ENCODE results near the gene KDM6B.

Gene KDM6B

DNA sequence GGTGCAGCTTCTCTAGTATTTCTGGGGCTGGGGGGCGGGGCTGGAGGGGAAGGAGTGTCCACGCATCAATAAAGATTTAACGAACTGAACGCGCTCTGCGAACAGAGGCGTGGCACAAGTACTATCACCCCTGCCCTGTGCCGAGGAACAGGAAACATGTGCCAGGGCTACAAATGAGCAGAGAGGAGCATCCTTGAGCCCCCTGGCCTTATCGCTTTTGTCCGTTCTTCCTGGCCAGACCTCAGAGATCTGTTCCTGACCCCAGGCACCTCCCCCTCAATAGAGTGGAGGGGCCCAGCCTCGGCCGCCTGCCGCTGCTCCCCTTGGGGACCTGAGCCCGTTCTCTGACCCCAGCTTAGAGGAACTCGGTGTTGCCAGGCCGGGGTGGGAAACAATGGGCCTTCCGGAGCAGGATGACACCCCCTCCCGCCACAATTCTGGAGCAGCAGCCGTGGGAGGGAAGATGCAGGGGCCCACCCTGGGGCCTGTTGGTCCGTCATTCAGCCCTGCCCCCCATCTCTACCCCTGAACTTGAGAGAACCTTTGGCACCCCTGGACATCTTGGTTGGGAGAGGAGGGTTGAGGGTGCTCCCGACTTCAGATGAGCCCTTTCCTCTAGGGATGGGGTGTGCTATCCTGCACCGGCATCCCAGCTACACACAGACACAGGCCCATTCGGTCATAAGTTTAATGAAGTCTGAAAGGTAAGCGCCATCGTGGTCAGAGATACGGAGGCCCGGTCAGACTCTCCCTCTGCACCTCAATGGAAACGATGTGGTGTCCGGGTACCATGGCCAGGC lies 22.2 kb downstream of the KDM6B start:
- H3K4me1 ChIP-seq (ENCODE audit: control extremely low read depth in 1 of 4, control insufficient read depth in 4 of 4, insufficient read depth in 4 of 4, low read length in 3 of 4) = peaks cover 5 to 50% (median 42%) of the 10 kb centered on the region in 4 experiments
- H3K36me3 ChIP-seq (ENCODE audit: control insufficient read depth in 4 of 4, insufficient read depth in 4 of 4, low read length in 3 of 4) = peaks cover 3 to 47% (median 24%) of the 10 kb centered on the region in 4 experiments

DNA sequence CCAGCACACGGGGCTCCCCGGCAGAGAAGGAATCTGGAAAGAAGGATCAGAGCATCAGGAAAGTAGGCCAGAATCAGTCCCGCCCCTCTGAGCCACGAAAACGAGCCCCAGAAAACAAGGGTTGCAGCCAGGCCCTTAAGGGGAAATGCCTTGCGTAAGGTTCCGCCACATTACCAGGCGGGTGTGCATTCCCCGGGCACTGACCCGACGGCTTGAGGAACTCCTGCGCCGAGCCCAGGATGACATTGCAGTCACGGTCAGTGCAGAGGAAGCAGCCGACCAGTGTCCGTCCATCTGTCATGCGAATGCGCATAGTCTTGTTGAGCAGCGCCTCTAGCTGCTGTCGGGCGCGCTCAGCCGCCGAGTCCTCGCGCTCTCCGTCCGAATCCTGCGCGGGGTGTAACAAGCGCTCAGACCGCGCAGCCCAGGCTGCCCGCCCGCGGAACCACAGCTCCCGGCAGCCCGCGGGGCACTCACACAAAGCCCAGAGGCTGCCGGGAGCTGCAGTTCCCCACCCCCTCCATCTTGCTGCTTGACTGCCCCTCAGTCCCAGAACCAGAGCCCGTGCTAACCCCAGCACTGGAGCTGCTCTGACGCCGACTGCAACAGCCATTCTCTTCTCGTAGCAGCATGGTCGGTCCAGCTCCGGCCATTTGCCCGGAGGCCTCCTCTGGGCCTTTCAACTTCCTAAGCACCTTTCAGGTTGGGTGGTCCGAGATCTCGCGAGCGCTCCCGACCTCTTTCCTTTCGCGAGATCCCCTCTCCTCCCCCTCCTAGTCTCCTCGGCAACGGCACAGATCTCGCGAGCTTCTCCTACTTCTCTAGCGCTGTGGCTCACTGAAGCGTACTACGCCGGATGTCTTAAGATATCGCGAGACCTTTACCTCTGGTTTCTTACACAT lies 23.0 kb downstream of the KDM6B start, which contains the start of gene NAA38:
Gene NAA38, minus strand, starts transcription at position 749 of the 902 bp plus-strand sequence. Its CDS starts 96 bp downstream, at position 653.
- Histone ChIP-seq H3K36me3 (ENCODE audit: control insufficient read depth in 4 of 4, insufficient read depth in 4 of 4, low read length in 3 of 4) (peaks cover 7 to 48% (median 25%) of the 10 kb centered on the region in 4 experiments), H3K27me3 (replicated peaks in 2 of 5; ENCODE audit: control insufficient read depth in 4 of 5, insufficient read depth in 5 of 5, low read length in 4 of 5) (no peaks in the 10 kb centered on the region), H3K4me1 (ENCODE audit: control extremely low read depth in 1 of 4, control insufficient read depth in 4 of 4, insufficient read depth in 4 of 4, low read length in 3 of 4) (peaks cover 5 to 43% (median 38%) of the 10 kb centered on the region in 4 experiments), H3K4me3 (ENCODE audit: control insufficient read depth in 1 of 7, extremely low read depth in 1 of 7, insufficient read depth in 4 of 7, low read depth in 2 of 7, low read length in 6 of 7) (peak within 1 kb of the TSS; percentile 56 to 93 (median 86)), H3K27ac (ENCODE audit: insufficient read depth in 1 of 2, low read depth in 1 of 2, low read length in 2 of 2, poor library complexity in 1 of 2, severe bottlenecking in 2 of 2) (peak within 1 kb of the TSS; percentile 88 to 93), H3K9me3 (ENCODE audit: control extremely low read depth in 1 of 5, control insufficient read depth in 4 of 5, insufficient read depth in 2 of 5, low read depth in 1 of 5, low read length in 4 of 5) (no peaks in the 10 kb centered on the region)
- DNase-seq = peak; percentile 99 to 100 (median 100)
- POLR2A ChIA-PET = interaction anchor here (0.7 to 2.6 kb wide), 14 partner anchors 12 to 284 kb away, joined by 3 to 31 read pairs (median 4); partner anchors contain the start of genes CHD3, KDM6B and RNF227
- CTCF ChIA-PET = interaction anchor here (0.6 to 3.1 kb wide), 17 partner anchors 10 to 170 kb away, joined by 3 to 16 read pairs (median 5); partner anchors contain the start of genes CHD3 and TP53
- WGBS (ENCODE audit: insufficient coverage) = 0% methylated on average over 62 of the region's 64 CpGs

More for the DNA sequence above, 22.2 kb downstream of the KDM6B start:
- Histone ChIP-seq H3K27ac (ENCODE audit: insufficient read depth in 1 of 2, low read depth in 1 of 2, low read length in 2 of 2, poor library complexity in 1 of 2, severe bottlenecking in 2 of 2) (peak overlapping the region; percentile 88 to 93), H3K27me3 (replicated peaks in 2 of 5; ENCODE audit: control insufficient read depth in 4 of 5, insufficient read depth in 5 of 5, low read length in 4 of 5) (no peaks in the 10 kb centered on the region), H3K4me3 (ENCODE audit: control insufficient read depth in 1 of 7, extremely low read depth in 1 of 7, insufficient read depth in 4 of 7, low read depth in 2 of 7, low read length in 6 of 7) (peak overlapping the region; percentile 56 to 93 (median 86)), H3K9me3 (ENCODE audit: control extremely low read depth in 1 of 5, control insufficient read depth in 4 of 5, insufficient read depth in 2 of 5, low read depth in 1 of 5, low read length in 4 of 5) (no peaks in the 10 kb centered on the region)
- POLR2A ChIA-PET = interaction anchor here (0.6 to 2.6 kb wide), 10 partner anchors 11 to 284 kb away, joined by 3 to 31 read pairs (median 6); partner anchors contain the start of genes CHD3 and RNF227
- DNase-seq = peak; percentile 87 to 98 (median 95)
- CTCF ChIA-PET = interaction anchor here (0.6 to 3.1 kb wide), 11 partner anchors 12 to 158 kb away, joined by 3 to 16 read pairs (median 6); no protein-coding TSS in a partner anchor
- WGBS (ENCODE audit: insufficient coverage) = under 1% methylated on average over 17 of the region's 29 CpGs

DNA sequence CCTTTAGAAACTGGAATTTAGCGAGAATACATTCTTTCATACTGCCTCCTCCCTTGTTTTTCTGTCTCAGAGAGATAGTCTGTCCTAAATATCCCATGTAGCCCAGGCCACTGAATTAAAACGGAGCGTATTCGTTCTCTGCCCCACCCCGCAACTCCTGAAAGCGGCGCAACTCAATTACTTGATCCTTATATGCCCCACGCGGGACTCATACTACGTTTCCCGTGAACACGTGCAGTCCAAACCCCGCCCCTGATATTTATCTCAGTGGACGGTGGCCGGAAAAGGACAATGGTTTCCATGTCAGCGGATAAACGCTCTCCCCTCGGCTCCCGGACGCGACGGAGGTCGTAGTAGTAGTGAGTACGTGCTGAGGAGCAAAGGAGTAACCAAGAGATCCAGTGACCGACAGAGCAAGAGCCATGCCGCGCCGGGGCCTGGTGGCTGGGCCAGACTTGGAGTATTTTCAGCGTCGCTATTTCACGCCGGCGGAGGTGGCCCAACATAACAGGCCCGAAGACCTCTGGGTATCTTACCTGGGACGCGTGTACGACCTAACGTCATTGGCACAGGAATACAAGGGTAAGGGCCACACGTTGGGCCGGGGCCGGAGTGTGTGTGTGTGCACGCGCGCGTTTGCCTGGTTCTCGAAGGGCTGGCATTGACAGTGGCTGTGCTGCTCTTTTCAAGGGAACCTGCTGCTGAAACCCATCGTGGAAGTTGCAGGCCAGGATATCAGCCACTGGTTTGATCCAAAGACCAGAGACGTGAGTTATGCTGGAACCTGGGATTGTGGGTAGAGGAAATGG lies 23.9 kb downstream of the KDM6B start, which contains the start of gene CYB5D1:
Gene CYB5D1, plus strand, starts transcription at position 291 of the 809 bp plus-strand sequence. Its CDS starts 132 bp downstream, at position 423.
- peaks cover 5 to 38% (median 37%) of the 10 kb centered on the region in 4 experiments for H3K4me1 ChIP-seq (ENCODE audit: control extremely low read depth in 1 of 4, control insufficient read depth in 4 of 4, insufficient read depth in 4 of 4, low read length in 3 of 4)
- peak; percentile 95 to 97 (median 97) for DNase-seq
- H3K27ac ChIP-seq (ENCODE audit: insufficient read depth in 1 of 2, low read depth in 1 of 2, low read length in 2 of 2, poor library complexity in 1 of 2, severe bottlenecking in 2 of 2) = peak within 1 kb of the TSS; percentile 88 to 93
- POLR2A ChIA-PET = interaction anchor here (0.7 to 2.6 kb wide), 12 partner anchors 10 to 283 kb away, joined by 3 to 31 read pairs (median 3); partner anchors contain the start of genes CHD3 and KDM6B
- H3K9me3 ChIP-seq (ENCODE audit: control extremely low read depth in 1 of 5, control insufficient read depth in 4 of 5, insufficient read depth in 2 of 5, low read depth in 1 of 5, low read length in 4 of 5) = no peaks in the 10 kb centered on the region
- H3K4me3 ChIP-seq (ENCODE audit: control insufficient read depth in 1 of 7, extremely low read depth in 1 of 7, insufficient read depth in 4 of 7, low read depth in 2 of 7, low read length in 6 of 7) = peak within 1 kb of the TSS; percentile 56 to 93 (median 86)
- peaks cover 7 to 41% (median 20%) of the 10 kb centered on the region in 4 experiments for H3K36me3 ChIP-seq (ENCODE audit: control insufficient read depth in 4 of 4, insufficient read depth in 4 of 4, low read length in 3 of 4)
- WGBS (ENCODE audit: insufficient coverage) = 4% methylated on average over 47 of the region's 48 CpGs
- H3K27me3 ChIP-seq (replicated peaks in 2 of 5; ENCODE audit: control insufficient read depth in 4 of 5, insufficient read depth in 5 of 5, low read length in 4 of 5) = no peaks in the 10 kb centered on the region
- CTCF ChIA-PET = interaction anchor here (0.6 to 14.9 kb wide), 16 partner anchors 9 to 170 kb away, joined by 3 to 316 read pairs (median 6); partner anchors contain the start of genes CHD3 and TP53

DNA sequence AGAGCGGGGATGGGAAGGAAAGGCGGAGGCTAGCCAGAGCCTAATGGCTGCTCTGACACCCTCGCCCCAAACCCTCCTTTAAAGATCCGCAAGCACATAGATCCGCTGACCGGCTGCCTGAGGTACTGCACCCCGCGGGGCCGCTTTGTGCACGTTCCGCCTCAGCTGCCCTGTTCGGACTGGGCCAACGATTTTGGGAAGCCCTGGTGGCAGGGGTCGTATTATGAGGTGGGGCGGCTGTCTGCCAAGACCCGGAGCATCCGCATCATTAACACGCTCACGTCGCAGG lies 24.4 kb downstream of the KDM6B start:
- DNase-seq = peak in 2 of 3 donors; percentile 72 to 76
- Histone ChIP-seq H3K27ac (ENCODE audit: insufficient read depth in 1 of 2, low read depth in 1 of 2, low read length in 2 of 2, poor library complexity in 1 of 2, severe bottlenecking in 2 of 2) (peak overlapping the region; percentile 88 to 93), H3K27me3 (replicated peaks in 2 of 5; ENCODE audit: control insufficient read depth in 4 of 5, insufficient read depth in 5 of 5, low read length in 4 of 5) (no peaks in the 10 kb centered on the region), H3K4me3 (ENCODE audit: control insufficient read depth in 1 of 7, extremely low read depth in 1 of 7, insufficient read depth in 4 of 7, low read depth in 2 of 7, low read length in 6 of 7) (peak overlapping the region; percentile 36 to 93 (median 86)), H3K9me3 (ENCODE audit: control extremely low read depth in 1 of 5, control insufficient read depth in 4 of 5, insufficient read depth in 2 of 5, low read depth in 1 of 5, low read length in 4 of 5) (no peaks in the 10 kb centered on the region), H3K4me1 (ENCODE audit: control extremely low read depth in 1 of 4, control insufficient read depth in 4 of 4, insufficient read depth in 4 of 4, low read length in 3 of 4) (peaks cover 5 to 38% (median 37%) of the 10 kb centered on the region in 4 experiments), H3K36me3 (ENCODE audit: control insufficient read depth in 4 of 4, insufficient read depth in 4 of 4, low read length in 3 of 4) (peaks cover 11 to 39% (median 16%) of the 10 kb centered on the region in 4 experiments)
- POLR2A ChIA-PET = interaction anchor here (0.9 to 1.0 kb wide), 2 partner anchors 9 to 14 kb away, joined by 3 read pairs; no protein-coding TSS in a partner anchor
- CTCF ChIA-PET = interaction anchor here (0.6 to 14.9 kb wide), 6 partner anchors 8 to 43 kb away, joined by 3 to 316 read pairs (median 31); partner anchors contain the start of gene CHD3
- WGBS (ENCODE audit: insufficient coverage) = 56% methylated on average over 20 of the region's 20 CpGs

DNA sequence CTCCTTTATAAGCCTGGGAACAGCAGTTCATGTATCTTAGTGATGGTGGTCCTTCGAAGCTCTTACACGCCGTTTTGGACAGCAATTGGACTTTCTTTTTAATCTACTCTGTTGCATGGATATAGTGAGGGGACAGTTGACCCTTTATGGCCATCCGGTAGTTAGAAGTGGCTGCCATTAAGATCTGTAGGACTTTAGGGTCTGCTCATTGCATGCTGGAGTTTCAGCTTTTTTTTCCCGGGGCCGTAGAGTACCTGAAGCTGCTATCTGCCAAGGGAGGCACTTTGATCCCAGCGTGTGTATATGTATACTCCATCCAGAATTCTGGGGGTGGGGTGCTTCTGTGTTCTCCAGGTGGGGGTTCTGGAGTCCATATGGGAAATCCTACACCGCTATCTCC lies 25.0 kb downstream of the KDM6B start:
- no peaks in the 10 kb centered on the region for H3K27me3 ChIP-seq (replicated peaks in 2 of 5; ENCODE audit: control insufficient read depth in 4 of 5, insufficient read depth in 5 of 5, low read length in 4 of 5)
- H3K4me1 ChIP-seq (ENCODE audit: control extremely low read depth in 1 of 4, control insufficient read depth in 4 of 4, insufficient read depth in 4 of 4, low read length in 3 of 4) = peaks cover 5 to 38% (median 37%) of the 10 kb centered on the region in 4 experiments
- WGBS (ENCODE audit: insufficient coverage) = 89% methylated on average over 5 of the region's 8 CpGs
- CTCF ChIA-PET = interaction anchor here (0.6 to 14.9 kb wide), 10 partner anchors 9 to 115 kb away, joined by 3 to 316 read pairs (median 6); partner anchors contain the start of genes CHD3, KDM6B and RNF227
- POLR2A ChIA-PET = interaction anchor here (0.9 to 1.0 kb wide), 2 partner anchors 9 to 14 kb away, joined by 3 read pairs; no protein-coding TSS in a partner anchor
- no peaks in the 10 kb centered on the region for H3K9me3 ChIP-seq (ENCODE audit: control extremely low read depth in 1 of 5, control insufficient read depth in 4 of 5, insufficient read depth in 2 of 5, low read depth in 1 of 5, low read length in 4 of 5)
- peak overlapping the region; percentile 2 to 93 for H3K27ac ChIP-seq (ENCODE audit: insufficient read depth in 1 of 2, low read depth in 1 of 2, low read length in 2 of 2, poor library complexity in 1 of 2, severe bottlenecking in 2 of 2)
- DNase-seq = no peak
- H3K36me3 ChIP-seq (ENCODE audit: control insufficient read depth in 4 of 4, insufficient read depth in 4 of 4, low read length in 3 of 4) = peaks cover 11 to 36% (median 15%) of the 10 kb centered on the region in 4 experiments
- peak overlapping the region in 3 of 7 experiments; percentile 83 to 93 (median 89) for H3K4me3 ChIP-seq (ENCODE audit: control insufficient read depth in 1 of 7, extremely low read depth in 1 of 7, insufficient read depth in 4 of 7, low read depth in 2 of 7, low read length in 6 of 7)
